Posterior vena cava (tissue), 2 donors: ENCODE data around the gene ATP5PB. TPM values are rescaled to one million over a fixed set of nuclear protein-coding genes. Genes with fewer than 3 reads are reported as not detected.
A peak's percentile ranks its signal among the peaks of the same experiment; 100 is the strongest.

Experiments used
- DNase-seq: peaks from one replicate; pipeline ENCODE4 v3.0.0-alpha.2; 2020; ENCODE audit warnings: low spot score
- intact Hi-C, 2 donors: fragments of 100-400 bp; cut with DNase I; formaldehyde crosslinking; loops; one replicate each; pipeline versions ENCODE4 v1.14.1 to v1.14.2; 2022 to 2023
- total RNA-seq, 2 donors: library from RNA; stranded (reverse); fragmentation: NEBNext Ultra II Directional; extraction: Animal tissue kit (Norgen Biotek cat#: 25700); gene quantifications; one replicate each; pipeline ENCODE4 v1.2.1, GENCODE V29; 2021
- donor health status: DM: yes; HTN: yes; CAD: no.
- donor health status: DM: yes; HTN: yes; CAD: no.

Gene ATP5PB
- total RNA-seq, 2 donors from 2014 or later, result 148 to 164 TPM

- intact Hi-C loops, result no loop called here
- no peak for DNase-seq
These were observed 48.3 kb downstream of the ATP5PB start for GRCh38 chr1:111497592-111497991.

DNA sequence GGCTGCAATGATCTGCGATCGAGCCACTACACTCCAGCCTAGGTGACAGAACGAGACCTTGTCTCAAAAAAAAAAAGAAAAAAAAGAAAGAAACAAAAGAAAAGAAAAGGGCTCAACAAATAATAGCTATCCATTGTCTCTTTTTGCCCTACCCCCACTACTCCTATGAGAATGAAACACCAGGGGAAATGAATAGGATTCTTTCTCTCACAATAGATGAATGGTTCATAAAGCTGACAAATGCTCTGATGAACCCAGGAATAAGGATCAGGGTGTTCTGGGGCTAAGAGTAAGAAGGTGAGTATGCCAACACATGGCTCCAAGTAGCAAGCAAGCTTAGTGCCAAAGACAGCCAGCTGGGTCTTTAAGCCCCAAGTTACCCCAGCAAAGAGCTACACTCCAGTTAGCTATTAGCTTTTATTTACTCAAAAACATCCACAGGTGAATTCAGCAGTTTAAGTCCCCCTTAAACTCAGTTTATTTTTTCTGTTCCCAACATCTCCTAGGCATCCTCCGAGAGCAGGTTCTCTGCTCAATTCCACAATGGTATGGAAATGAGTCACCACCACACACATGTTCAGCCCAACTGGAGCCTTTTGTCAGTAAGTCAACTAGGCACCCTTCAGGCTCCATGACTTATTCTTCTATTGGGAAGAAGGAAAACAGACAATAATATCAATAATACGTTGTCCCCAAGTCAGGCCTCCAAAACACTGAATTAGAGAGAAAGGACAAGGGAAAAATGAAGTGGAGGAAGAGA is 49.9 kb downstream of the ATP5PB start:
- DNase-seq, result no peak
- intact Hi-C loops, result no loop called here

DNA sequence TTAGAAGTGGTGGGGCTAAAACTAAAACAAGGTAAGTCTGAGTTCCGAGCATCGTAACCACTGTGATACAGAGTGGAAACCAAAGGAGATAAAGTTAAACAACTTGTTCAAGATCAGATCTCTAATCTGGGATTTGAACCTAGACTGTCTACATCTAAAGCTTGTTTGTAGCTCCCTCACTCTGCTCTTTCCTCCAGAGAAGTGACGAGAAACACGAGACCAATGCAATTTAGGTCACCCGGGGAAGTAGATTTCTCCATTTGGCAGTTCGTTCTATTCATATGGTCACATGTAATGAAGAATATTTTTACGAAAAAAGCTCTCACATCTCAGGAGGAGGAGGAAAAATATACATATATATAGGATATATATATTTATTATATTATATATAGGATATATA is 52.4 kb downstream of the ATP5PB start:
- intact Hi-C loops, result loop anchor here in 1 of 2 donors (10.0 kb wide), 1 partner anchor 243 kb away; no protein-coding TSS in a partner anchor
- no peak for DNase-seq

GRCh38 chr1:111503585-111504060 is 54.4 kb downstream of the ATP5PB start, which contains the start of the genes ADORA3 and TMIGD3:
TSS of gene ADORA3 (minus strand) at chr1:111503633. CDS start at chr1:111503354, 279 bp downstream.
TSS of gene TMIGD3 (minus strand) at chr1:111503633. CDS start at chr1:111503354, 279 bp downstream.
- DNase-seq, result no peak
- intact Hi-C loops, result loop anchor here in 1 of 2 donors (10.0 kb wide), 1 partner anchor 241 kb away; no protein-coding TSS in a partner anchor

GRCh38 chr1:111504097-111504496 is 54.8 kb downstream of the ATP5PB start:
- intact Hi-C loops, result loop anchor here in 1 of 2 donors (10.0 kb wide), 1 partner anchor 241 kb away; no protein-coding TSS in a partner anchor
- DNase-seq, result no peak

DNA sequence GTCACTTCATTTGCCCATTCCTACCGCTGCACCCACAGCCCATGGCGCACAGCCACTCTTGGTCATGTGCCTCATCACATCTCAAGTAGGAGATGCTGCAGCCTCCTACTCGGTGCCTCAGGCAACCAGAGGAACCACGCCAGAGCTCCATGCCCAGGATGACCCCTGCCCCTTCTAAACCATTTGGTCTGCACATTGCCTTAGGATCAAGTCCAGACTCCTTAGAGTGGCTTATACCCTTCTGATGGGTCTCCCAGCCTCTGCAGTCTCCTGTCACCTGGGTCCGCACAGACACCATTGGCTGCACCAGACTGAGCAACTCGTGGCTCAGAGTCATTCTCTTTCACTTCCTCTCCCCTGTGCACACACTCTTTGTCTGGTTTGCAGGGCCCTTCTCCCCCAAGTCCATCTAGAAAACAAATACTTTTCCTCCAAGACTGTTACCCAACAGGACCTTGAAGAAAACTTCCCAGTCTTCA is 56.4 kb downstream of the ATP5PB start:
- intact Hi-C loops, result loop anchor here in 1 of 2 donors (5.0 to 10.0 kb wide), 2 partner anchors 152 to 239 kb away; no protein-coding TSS in a partner anchor
- no peak for DNase-seq

GRCh38 chr1:111506561-111506960 is 57.3 kb downstream of the ATP5PB start:
- DNase-seq, result no peak
- intact Hi-C loops, result loop anchor here in 1 of 2 donors (5.0 to 10.0 kb wide), 2 partner anchors 151 to 238 kb away; no protein-coding TSS in a partner anchor

- peak; percentile 94 for DNase-seq
- intact Hi-C loops, result loop anchor here in 1 of 2 donors (5.0 to 10.0 kb wide), 2 partner anchors 150 to 237 kb away; no protein-coding TSS in a partner anchor
These were observed 58.3 kb downstream of the ATP5PB start for GRCh38 chr1:111507411-111508201.

GRCh38 chr1:111509997-111510375 is 60.7 kb downstream of the ATP5PB start:
- DNase-seq, result no peak

DNA sequence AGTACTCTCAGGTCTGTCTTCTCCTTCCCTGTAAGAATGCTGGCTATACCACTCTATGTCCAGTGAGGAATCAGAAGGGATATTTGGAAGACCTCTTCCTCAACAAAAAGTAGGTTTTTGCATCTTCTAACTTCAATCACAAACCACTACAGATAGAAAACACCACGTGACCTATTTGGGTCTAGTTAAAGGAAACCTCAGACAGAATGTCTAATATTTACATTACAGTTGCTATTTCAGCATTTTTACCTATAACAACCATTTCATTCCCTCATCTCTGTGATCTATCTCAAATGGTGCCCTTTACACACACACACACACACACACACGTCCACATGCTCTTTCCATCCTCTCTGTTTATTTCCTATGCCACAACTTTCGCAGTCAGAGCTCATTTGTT is 62.1 kb downstream of the ATP5PB start:
- intact Hi-C loops, result no loop called here

More at GRCh38 chr1:111509997-111510375, 60.7 kb downstream of the ATP5PB start:
- intact Hi-C loops, result loop anchor here in 1 of 2 donors (5.0 to 10.0 kb wide), 2 partner anchors 147 to 235 kb away; no protein-coding TSS in a partner anchor

More for the DNA sequence above, 62.1 kb downstream of the ATP5PB start:
- no peak for DNase-seq

Other genes starting within 250 kb of the ATP5PB start
- gene DENND2D, start 248.8 kb upstream of the ATP5PB start, total RNA-seq, result 10 to 100 TPM; 10.5 to 15.7 TPM
- 10 to 100 TPM in 1 of 2 donors, 1 to 10 TPM in 1; 7.9 to 23.4 TPM for gene CHI3L2, start 221.8 kb upstream of the ATP5PB start, total RNA-seq
- not detected for gene CHIA, start 158.6 kb upstream of the ATP5PB start, total RNA-seq
- 1 to 10 TPM; 1.5 to 1.6 TPM for gene OVGP1, start 21.7 kb upstream of the ATP5PB start, total RNA-seq
- 10 to 100 TPM; 20.9 to 21.2 TPM for gene WDR77, start 208 bp upstream of the ATP5PB start, total RNA-seq
- 10 to 100 TPM; 37.1 to 45.8 TPM for gene C1orf162, start 24.5 kb downstream of the ATP5PB start, total RNA-seq
- gene ADORA3, start 54.2 kb downstream of the ATP5PB start, total RNA-seq, result 10 to 100 TPM; 10.3 to 17.5 TPM
- 1 to 10 TPM; 4.2 to 7.1 TPM for gene TMIGD3, start 54.2 kb downstream of the ATP5PB start, total RNA-seq
- gene RAP1A, start 170.3 kb downstream of the ATP5PB start, total RNA-seq, result 100 to 1,000 TPM; 187 to 227 TPM